NCI-H526 (cell line): ENCODE measurements around the gene DOCK3.
A peak's percentile ranks its signal among the peaks of the same experiment; 100 is the strongest.
"Not testable (repeated sequence)": the region's sequence is repeated elsewhere in the genome, so short reads cannot be mapped to it uniquely, and the experiment has no call there.

Experiments used
- DNase-seq, 2 experiments: peaks; one replicate each; lab custom pipeline; 2025; lab: John Stamatoyannopoulos, UW

The DOCK3 gene

DNA sequence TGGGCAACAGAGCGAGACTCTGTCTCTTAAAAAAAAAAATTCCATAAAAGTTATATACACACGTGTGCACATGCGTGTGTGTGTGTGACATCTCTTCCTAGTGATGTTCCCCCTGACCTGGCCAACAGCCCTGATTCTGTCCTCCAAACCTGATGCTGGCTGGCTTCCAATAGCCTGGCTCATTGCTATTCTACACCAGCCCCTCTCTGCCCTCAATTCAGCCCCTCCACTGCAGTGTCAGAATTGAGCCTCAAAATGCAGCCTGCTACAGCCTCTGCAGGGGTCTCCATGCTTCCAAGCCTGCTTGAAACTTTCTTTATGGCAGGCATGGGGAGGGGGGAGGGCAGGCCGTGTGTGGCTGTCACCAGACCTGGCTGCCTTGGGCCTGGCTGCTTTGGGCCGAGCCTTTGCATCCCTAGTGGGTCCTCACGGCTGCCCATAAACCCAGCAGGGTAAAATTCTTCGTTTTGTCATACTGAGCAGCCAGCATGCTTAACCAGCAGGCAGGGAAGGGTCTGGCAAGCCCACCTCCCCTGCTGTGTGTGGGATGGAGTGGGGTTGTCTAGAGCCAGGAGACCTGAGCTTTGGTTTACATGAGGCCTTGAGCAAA lies 22.7 kb upstream of the DOCK3 start:
- DNase-seq, result no peak

DNA sequence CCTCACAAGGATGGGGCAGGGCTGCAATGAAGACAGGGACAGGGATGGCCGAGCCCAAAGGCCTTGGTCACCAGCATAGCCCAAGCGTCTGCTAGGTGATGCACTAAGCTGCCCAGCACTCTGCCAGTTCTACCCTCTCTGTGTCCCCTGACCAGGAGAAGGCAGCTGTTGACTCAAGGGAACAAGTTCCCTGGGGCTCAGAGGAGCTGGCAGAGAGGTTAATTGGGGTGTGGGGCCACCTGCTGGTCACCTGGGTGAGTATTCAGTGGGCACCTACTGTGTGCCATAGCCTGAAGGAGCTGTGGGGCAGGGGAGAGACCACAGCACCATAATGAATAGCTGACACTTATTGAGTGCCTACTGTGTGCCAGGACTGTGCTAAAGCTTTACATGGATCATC lies 22.0 kb upstream of the DOCK3 start:
- DNase-seq, result peak in 1 of 2 experiments; percentile 30

DNA sequence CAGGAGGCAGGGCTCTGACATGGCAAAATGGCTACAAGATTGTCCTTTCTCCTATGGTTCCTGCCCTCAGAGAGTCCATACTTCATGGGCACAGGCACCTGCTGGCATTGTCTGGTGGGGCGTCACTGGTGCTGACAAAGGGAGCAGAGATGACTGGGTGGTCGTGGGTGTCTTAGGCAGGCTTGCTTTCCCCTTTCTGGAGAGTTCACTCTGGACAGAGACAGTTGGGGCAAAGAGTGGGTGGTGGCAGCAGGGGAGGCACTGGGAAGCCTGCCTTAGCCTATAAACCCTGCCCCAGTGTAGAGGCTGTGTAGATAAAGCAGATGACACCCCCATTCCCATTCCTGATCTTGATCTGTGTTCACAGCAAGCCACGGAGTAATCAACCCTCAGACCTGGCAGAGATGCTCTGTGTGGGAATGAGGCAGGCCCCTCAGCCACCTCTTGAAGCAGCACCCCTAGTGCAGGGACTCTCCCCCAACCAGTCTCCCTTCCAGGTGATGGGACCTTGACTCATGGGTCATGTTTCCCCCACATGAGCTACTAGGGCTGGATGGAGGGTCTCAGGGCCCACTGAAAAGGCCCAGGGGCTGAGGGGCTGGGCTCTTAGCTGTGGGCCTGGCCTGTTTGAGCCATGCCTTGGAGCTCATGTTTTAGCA lies 20.7 kb upstream of the DOCK3 start:
- no peak for DNase-seq

DNA sequence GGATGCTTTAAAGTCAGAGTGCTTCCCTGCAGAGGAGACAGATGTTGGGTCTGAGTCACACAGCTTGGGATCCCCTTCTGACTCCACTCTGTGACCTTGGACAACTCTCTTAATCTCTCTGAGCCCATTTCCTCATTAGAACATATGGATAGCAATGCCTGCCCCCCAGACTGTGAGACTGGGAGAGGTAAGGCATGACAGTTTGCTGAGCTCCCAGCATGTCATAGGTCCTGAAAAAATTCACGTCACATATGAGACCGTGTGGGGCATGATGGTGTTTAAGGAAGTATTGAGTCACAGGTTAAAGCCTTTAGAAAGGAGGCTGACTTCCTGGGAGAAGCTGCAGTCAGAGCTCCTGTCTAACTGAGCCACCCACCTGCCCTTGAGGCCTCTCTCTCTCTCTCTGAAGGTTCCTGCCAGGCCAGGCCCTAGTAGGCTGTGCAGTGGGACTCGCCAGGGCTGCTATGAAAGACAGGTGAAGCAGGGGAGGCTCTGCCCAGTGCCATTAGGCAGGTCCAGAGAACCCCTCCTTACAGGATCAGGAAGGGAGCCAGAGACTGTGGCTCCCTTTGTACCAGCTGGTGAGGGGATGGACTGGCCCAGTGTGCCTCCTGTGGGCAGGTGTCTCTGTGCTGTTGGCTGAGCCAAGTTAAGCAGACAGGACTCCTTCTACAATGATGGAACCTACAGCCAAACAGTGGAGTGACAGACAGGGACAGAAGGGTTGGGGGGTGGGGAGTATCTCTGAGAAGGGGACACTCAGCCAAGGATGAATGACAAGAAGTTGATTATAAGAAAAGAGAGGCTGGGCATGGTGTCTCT lies 19.5 kb upstream of the DOCK3 start:
- DNase-seq, result no peak

DNA sequence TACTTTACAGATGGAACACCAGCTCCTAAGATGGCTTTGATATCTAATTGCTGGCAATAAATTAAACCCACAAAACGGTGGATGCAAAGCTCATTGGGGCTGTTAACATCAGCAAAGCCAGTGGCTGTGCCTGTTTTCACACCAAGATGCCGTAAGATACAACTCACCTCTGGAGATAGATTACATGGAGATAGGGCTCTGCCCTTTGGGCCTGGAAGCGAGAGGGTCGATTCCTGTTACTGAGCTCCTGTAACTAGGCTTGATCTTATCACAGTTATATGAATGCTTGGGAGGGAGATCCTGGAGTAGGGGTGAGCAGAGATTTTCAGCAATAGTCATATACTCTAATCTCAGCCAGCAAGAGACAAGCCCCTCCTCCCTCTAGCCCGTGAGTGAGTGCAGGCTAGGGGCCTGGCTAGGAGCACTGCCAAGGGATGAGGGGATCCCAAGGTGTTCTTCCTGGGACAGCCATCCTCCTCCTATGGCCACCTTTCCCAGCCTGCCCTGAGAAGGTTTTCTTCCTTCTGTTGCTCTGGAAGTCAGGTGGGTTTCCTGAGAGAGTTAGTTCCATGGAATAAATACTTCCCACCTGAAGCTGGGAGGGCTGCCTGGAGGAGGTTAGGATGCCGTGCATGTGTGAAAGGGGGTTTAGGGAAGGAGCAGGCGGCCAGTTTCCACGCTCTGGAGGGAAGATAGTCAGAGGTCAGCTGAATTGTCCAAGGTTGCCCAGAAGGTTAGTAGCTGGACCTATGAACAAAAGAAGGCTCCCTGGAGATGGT lies 18.1 kb upstream of the DOCK3 start:
- DNase-seq, result no peak

DNA sequence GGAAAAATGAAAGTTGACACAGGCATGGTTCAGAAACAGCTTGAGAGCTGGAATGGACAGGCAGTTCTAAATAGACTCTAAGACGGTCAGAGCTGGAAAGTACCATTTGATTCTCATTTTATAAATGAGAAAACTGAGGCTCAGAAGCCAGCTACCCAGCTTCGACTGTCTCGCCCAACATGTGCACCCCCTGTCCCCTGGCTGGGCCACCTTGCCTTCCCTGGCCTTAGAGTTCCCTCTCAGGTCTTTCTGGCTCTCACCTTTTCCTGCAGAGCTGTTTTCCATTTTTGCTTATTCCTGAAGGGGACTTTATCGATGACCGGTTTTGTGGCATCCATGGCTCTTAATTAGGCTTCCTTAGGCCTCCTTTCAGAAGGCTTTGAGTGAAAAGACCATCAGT lies 17.3 kb upstream of the DOCK3 start:
- no peak for DNase-seq

DNA sequence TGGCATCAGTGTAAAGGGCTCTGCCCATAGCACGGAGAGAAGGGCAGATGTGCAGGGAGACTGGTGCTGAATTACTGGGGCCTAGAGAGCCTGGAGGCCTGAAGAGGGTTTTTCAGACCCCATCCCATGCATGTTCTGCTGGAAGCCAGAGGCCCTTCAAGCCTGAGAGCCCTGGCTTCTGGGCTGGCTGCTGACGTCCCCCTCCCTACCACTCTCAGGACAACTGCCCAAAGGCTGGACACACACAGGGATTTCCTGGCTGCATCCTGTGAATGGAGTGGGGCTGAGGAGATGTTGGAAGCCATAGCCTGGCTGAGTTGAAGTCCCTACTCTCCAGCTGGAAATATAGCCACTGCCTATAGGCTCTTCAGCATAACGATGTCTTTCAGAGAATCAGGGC lies 16.9 kb upstream of the DOCK3 start:
- DNase-seq, result no peak

DNA sequence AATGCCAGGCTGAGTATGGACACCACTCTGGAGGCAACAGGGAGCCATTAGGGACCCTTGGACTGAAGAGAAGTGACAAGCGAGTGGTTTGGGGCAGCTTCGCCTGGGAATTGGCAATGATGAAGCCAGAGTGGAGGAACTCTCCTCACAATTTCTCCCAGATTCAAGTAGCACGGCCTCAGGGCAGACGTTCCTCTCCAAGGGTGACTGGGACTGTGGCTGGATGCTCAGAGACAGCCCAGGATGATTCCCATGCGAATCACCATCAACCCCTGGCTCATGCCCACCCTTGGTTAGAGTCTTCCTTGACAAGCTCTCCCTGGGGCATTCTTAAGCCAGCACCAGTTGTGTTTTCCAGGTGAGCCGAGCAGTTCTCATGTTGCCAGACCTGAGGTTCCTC lies 16.3 kb upstream of the DOCK3 start:
- DNase-seq, result no peak

DNA sequence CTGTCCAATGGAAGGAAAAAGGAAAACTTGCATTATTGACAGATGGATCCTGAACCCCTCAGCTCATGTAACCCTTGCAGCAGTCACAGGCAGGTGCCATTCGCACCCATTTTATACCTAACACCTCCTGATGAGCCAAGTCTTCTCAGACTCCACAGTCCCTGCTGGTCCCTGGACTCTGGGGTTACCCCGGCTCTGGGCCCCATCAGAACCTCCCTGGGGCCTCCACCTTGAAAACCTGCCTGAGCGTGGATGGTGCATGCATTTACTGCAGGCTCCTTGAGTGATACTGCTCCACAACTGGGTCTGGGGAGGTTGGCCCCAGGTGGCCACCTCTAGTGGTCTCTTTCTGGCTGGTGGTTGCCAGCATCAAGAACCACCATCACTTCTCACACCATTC lies 15.9 kb upstream of the DOCK3 start:
- no peak for DNase-seq

DNA sequence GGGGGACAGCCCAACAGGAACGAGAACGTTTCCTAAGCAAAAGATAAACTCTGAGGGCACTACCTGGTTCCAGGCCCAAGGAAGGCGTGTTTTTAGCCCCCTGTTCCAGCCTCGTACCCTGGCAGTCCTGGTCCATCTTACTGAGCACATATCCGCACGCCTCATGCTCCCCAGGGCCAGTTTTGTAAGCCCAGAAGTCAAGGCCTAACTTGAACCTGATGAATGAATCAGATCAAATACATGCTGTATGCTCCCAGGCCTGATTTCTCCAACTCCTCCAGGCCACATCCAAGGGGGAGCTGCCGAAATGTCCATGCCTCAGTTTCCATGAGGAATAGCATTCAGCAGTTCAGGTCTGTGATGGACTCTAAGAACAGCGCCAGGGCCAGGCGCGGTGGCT lies 14.3 kb upstream of the DOCK3 start:
- DNase-seq, result no peak

DNA sequence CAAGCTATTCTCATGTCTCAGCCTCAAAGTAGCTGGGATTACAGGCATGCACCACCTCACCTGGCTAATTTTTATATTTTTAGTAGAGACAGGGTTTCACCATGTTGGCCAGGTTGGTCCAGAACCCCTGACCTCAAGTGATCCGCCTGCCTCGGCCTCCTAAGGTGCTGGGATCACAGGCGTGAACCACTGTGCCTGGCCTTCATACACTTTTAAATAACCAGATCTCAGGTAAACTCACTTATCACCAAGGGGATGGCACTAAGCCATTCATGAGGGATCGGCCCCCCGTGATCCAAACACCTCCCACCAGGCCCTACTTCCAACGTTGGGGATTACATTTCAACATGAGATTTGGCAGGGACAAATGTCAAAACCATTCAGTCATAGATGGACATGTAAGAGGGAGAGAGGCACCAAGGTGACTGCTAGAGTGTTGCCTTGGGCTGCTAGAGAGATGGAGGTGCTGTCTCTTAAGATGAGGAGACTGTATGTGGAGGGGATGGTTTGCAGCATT lies 13.3 kb upstream of the DOCK3 start:
- DNase-seq, result no peak

DNA sequence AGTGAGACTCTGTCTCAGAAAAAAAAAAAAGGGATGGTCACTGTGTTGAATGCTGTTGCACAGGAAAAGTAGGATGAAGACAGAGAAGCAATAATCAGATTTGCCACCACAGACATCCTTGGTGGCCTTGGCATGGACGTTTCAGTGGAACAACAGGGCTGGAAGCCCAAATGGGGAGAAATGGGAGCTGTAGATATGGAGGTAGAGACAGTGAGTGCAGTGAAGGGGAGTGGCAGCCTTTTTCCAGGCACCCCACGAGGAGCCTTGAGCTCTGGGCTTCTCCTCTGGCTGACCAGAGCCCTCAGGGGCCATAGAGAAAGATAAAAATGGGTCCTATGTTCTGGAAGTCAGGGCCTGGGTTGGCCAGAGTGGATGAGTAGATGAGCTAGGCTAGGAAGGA lies 12.3 kb upstream of the DOCK3 start:
- no peak for DNase-seq

DNA sequence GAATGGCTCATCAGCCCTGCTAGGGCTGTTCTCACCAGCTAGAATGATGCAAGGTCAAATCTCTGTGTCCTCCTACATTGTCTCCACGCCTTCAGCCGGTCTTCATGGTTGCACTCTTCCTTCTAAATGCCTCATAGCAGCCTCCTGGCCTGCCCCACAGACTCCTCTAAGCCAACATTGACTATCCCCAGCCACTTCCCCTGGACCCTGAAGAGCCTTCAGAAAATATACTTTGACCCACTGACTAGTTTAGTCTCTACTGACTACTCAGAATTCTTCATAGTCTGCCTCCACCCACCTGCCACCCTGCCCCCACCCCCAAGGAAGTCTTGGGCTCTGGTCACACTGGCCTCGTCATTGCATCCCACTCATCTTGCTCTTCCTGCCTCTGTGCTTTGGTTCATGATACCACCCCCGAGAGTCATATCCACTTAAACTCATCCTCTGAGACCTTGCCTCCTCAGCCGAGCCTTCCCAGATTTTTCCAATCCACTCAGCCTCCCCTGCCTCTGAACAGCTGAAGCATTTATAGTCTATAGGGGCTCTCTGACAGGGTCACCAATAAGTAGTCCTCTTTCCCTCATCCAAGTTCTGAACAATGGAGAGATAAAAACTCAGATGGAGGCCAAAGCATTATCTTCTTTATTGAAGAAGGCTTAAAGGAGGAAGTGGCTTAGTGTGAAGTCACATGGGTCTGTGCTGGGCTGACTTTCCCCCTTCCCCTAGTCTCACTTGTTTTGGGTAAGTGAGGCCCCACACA lies 9.5 kb upstream of the DOCK3 start:
- DNase-seq, result no peak

DNA sequence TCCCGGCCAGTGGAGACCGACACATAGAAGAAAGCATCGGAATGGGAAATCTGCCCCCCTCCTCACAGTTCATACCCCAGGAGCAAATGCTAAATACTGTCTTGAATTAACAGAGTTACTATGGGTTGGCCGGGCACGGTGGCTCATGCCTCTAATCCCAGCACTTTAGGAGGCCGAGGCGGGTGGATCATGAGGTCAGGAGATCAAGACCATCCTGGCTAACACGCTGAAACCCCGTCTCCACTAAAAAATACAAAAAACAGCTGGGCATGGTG lies 8.9 kb upstream of the DOCK3 start:
- DNase-seq, result not testable (repeated sequence)

DNA sequence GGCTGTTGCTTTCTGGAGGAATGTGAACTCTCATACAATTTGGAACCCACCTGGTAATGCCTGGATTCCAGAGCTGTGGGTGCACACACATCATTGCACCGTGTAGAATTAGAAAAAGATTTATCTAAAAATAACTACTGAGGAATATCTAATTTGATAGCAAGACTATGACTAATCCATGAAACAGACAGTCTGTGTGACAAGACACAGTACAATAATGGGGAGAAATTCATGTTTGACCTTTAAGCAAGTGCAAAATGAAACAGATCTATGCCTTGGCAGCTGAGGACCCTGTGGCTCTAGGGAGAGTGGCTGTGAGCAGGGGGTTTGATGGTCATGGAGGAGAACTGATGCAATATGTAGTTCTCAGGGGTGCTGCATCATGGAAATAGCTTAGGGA lies 7.9 kb upstream of the DOCK3 start:
- DNase-seq, result no peak

DNA sequence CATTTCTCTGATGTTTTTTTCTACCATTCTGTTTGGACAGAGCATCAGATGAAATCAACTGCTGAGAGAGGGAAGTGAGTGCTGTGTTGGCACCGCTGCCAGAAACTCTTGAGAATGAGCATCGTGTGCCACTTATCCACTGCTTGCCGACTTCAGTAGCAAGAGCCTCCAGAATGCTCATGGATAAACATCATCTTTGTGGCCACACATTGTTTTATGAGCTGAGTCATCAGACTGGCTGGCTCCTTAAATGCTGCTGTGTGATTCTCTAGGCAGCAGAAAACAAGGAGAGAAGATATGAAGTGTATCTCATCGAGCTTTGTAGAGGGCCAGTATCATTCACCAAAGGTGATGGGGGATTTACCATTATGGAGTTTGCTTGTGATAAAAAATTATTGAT lies 3.4 kb upstream of the DOCK3 start:
- DNase-seq, result no peak

DNA sequence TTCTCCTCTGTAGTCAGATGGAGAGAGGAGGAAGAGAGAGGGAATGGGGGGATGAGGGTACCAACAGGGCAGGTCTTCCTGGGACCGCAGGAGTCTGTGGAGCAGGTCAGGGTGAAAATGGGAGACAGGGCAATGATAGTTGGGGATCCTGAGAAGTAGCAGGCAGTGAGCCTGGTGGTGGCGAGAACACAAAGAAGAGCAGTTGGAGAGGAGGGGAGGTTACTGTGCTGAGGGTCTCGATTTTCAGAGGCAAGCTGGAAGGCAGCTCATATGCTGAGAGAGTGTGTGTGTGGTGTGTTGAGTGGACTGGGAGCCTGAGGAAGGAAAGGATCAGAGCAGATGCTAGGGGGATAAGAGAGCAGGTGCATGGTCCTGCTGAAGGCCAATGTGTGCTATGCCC lies 2.1 kb upstream of the DOCK3 start:
- DNase-seq, result no peak

DNA sequence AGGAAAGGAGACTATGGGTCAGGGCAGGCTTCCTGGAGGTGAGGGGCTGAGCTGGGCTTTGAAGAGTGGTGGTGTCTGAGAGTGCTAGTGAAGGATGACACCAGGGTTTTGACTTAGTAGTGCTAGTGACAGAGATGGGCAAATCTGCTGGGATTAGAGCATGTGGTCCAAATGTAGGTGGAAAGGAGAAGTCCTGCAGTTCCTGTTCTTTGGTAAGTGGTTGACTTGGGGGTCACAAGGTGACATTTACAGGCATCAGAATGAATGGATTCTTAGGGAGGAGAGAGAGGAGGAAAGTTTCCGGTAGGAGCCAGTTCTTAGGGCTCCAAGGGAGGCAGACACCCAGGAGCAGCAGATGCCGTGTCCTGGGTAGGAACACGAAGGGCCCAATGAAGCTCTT lies 796 bp upstream of the DOCK3 start:
- DNase-seq, result no peak

DNA sequence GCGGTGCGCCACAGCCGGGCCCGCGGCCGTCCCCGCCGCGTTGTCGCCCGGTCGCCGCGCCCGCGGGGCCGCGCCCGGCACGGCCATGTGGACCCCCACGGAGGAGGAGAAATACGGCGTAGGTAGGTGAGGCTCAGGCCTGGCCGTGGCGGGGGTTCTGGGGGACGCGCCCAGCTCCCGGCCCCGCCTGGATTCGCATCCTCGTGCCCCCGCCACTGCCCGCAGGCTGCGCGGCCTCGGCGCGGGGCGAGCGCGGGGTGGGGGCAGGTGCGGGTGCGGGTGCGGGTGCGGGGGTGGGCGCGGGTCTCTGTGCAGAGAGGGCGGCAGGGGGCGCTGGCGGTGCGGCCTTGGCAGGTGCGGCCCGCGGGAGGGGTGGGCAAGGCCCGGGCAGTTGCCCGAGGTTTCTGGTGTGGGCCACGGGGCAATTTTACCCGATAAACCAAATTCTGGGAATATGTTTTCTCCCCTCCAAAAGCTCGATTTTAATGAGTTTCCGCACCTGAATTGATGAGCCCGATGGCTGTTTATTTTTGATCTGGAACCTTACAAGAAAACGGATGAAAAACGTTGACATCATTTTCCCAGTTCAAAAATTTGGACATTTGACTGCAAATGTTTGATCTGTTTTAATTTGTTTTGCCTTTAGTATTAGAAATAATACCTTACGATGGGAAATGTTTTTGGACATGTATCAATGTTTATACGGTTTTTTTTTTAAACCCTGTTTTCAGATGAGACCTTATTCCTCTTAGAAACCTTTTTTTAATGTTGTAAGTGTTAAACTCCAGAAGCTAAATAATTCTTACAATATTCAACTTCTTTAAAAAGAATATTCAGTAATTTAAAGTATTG lies 678 bp downstream of the DOCK3 start:
- DNase-seq, result peak in 1 of 2 experiments; percentile 76

DNA sequence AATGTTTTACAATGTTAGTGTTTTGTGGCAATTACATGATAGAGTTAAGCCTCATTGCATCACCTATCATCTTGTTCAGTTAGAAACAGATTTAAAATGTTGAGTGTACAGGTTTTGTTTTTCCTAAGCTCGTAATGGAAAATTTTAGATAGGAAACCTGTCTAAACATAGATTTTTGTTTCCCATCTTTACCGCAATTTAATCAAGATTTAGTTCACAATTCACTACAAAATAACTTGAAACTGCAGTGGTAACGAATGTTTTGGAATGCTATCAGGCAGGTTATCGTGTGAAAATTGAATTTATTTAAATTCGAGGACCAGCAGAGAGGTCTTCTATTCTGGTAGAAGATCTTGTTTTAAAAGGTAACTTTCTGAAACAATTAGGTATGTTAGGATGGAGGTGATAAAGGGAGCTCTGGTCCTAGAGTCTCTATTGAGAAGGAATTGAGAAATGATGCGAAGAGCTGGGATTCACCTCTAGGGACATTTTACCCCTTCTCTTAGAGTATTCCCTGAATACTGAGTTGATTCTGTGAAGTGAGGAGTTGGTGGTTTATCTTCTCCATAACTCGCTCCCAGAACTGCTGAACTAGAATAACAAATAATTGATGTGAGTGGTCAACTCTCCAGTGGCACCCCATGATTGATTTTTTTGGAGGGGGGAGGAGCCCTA lies 1.4 kb downstream of the DOCK3 start:
- DNase-seq, result peak in 1 of 2 experiments; percentile 30
